22Rv1 (cell line): ENCODE results near the gene NOS1AP.
"Not testable (repeated sequence)": the region's sequence is repeated elsewhere in the genome, so short reads cannot be mapped to it uniquely, and the experiment has no call there.

Experiments
- H3K27ac ChIP-seq: fragments of 450-650 bp; 2 replicates; pipeline ENCODE4 v1.5.1; 2017
- CTCF ChIP-seq: fragments of 450-650 bp; IDR thresholded peaks from 2 replicates; pipeline ENCODE4 v1.5.1; 2017; ENCODE audit warnings: mild to moderate bottlenecking
- ZFX ChIP-seq: fragments of 450-650 bp; IDR thresholded peaks from 2 replicates; pipeline ENCODE4 v1.6.1; 2017; ENCODE audit warnings: antibody characterized with exemption, borderline replicate concordance

The NOS1AP gene

DNA sequence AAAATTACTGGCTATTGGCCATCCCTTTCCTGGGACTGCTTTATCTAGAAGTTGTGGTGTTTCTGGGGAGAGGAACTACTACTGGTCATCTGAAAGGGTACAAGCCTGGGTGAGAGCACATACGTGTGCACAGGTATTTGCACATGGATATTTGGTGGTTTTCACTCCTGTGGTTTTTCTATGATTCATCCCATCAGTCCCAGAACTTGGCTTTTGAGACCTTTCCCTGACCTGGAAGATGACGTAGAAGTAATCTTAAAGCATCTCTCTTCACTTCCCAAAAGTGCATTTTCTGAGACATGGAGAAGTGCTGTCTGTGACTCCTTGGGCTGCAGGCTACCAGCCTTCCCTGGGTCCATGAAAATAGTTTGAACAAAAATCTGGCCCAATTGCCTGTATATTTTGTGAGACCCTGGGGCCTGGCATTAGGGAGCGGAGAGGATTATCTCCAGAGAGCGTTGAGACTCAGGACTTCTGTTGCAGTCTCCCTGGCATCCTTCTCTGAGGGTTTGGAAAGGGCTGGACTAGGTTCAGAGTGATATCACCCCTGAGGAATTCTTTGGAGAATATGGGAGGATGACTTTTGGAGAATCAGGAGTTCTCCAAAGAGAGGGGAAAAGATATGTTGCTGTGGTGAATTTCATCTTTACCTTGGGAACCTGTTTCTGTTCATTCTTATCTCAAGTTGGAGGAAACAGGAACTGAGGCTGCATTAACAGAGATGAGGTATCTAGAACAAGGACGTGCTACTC is 130.8 kb downstream of the NOS1AP start:
- TF ChIP-seq CTCF (no peak), ZFX (no peak)
- no peak overlapping the region for H3K27ac ChIP-seq

DNA sequence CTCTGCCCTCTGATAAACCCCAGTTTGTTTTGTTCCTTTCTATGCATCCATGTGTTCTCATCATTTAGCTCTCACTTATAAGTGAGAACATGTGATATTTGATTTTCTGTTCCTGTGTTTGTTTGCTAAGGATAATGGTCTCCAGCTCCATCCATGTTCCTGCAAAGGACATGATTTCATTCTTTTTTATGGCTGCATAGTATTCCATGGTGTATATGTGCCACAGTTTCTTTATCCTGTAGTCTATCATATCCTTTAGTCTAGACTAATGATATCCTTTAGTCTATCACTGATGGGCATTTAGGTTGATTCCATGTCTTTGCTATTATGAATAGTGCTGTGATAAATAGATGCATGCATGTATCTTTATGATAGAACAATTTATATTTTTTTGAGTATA is 131.6 kb downstream of the NOS1AP start:
- not testable (repeated sequence) for H3K27ac ChIP-seq

DNA sequence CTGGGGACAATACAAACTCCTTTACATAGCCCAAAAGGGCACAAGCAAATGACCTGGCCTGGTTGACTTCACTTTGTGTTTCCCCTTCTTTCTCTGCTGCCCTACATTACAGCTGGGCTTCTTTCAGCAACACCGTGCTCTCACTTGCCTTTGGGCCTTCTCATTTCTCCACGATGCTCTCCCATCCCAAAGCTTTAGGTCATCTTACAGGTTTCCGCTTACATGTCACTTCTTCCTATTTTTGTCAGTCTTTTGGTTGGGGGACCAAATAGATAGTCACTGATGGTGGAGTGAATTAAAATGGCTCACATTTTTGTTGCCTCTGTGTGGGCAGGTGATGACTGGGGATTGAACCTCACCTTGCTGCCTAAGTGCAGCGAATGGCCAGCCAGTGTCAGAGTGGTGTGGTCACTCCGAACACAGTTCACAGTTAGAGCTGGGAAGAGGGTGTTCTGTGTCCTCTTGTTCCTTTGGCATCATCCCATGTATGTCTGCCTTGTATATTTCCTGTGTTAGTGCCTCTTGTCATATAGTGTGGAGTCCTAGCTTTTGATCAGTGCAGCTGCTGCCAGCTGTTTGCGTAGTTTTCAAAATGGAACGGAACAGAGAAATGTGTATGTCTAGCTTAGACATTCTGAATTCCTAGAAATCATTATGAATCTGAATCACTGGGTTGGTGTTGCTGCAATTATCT is 134.8 kb downstream of the NOS1AP start:
- no peak overlapping the region for H3K27ac ChIP-seq
- TF ChIP-seq CTCF (no peak), ZFX (no peak)

DNA sequence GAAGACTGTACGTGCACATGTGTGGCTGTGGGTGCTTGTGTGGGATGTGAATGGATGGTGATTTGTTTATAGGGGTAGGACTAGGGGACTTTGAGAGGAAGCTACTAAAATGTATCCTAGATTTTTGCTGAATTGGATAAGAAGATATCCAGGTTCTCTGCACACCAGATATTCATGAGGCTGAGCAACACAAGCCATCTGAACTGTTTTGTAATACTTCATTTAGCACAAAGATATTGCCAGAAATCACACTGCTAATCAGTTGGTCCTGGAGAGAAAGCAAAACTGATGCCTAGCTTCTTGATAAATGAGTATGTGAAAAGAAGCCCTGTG is 135.3 kb downstream of the NOS1AP start:
- no peak overlapping the region for H3K27ac ChIP-seq
- no peak for TF ChIP-seq ZFX
- no peak for TF ChIP-seq CTCF

- no peak overlapping the region for H3K27ac ChIP-seq
- TF ChIP-seq CTCF (no peak), ZFX (no peak)
Measured at GRCh38 chr1:162206300-162206699, 136.8 kb downstream of the NOS1AP start.

DNA sequence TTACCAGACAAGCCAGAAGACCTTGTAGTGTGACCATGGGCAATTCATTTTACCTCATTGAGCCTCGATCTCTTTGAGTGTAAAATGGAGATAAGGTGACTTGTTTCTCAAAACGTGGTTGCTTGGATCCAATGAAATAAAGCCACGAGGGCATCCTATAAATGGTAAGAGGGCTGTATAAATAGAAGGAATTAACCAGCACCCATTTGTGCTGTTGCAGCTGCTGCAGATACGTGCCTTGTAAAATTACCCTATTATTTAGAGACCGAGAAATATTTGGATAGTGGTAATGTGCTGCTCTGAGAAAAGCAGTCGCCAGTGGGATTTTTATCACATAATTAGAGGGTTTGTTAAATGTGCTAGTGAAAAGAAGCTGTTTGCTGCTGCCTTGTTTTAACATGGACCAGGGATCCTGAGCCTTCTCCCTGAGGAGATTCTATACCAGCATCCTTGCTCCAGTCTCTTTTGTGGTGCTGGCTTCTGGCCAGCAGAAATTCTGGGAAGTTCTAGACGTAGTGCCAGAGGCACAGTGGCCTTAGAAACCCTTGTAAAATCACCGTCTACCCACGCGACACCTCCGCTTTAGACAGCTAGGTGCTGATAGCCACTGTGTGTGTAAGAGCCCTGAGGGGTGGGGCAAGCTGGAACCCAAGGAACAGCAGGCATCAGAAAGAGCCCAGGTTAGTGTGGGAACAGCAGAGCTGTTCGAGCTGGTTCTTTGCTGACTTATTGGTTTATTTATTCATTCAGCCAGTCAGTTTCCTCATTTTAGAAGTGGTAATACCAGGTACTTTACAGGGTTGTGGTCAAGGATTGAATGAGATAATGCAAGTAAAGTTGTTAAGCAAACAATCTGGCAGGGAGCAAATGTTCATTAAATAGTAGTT is 137.5 kb downstream of the NOS1AP start:
- no peak for TF ChIP-seq CTCF
- no peak for TF ChIP-seq ZFX
- no peak overlapping the region for H3K27ac ChIP-seq

- H3K27ac ChIP-seq = no peak overlapping the region
- TF ChIP-seq CTCF = no peak
- no peak for TF ChIP-seq ZFX
Measured at GRCh38 chr1:162207862-162208261, 138.4 kb downstream of the NOS1AP start.
